GM04503 (cell line): ENCODE measurements around the gene ARSI.
A peak's percentile ranks its signal among the peaks of the same experiment; 100 is the strongest.

ENCODE experiments used
- DNase-seq: peaks from one replicate; pipeline ENCODE4 v3.0.0-alpha.2; 2012; ENCODE audit warnings: low read depth

The ARSI gene

GRCh38 chr5:150307617-150308426 is 5.1 kb upstream of the ARSI start:
- DNase-seq = no peak

DNA sequence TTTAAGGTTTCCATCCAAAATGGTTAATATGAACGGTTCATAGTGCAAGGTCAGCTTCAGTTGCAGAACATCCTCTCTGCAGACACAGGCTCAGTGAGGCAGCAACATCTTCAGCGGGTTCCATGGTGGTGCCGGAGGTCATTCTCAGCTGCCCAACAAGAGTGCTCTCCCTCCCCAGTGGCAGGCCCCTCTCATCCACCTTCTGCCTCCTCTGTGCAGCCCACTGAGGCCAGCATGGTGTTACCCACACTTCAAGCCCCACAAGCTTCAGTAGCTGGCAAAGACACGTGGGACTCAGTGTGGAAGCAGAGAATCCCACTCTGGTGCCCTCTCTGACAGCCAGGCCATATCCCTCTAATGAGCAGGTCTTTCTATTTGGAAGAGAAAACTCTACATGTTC is 4.1 kb upstream of the ARSI start:
- no peak for DNase-seq

GRCh38 chr5:150305557-150305956 is 2.9 kb upstream of the ARSI start:
- DNase-seq = no peak

DNA sequence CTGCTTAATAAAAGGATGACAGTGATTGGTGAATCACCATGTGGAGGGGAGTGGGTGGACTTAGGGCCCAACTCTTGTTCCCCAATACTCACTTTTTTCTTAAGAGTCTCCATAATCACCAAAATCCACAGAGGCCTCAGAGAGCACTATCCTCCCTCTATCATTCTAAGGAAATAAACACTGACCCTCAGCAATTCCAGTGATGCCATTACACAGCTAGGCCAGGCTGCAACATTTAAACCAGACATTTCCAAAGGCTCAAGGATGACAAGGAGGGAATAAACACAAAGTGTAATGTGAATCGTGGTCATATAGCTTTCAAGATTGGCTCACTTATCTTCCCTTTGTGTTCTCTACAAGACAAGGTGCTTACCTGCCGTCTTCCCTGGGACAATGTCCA is 2.4 kb upstream of the ARSI start:
- no peak for DNase-seq

DNA sequence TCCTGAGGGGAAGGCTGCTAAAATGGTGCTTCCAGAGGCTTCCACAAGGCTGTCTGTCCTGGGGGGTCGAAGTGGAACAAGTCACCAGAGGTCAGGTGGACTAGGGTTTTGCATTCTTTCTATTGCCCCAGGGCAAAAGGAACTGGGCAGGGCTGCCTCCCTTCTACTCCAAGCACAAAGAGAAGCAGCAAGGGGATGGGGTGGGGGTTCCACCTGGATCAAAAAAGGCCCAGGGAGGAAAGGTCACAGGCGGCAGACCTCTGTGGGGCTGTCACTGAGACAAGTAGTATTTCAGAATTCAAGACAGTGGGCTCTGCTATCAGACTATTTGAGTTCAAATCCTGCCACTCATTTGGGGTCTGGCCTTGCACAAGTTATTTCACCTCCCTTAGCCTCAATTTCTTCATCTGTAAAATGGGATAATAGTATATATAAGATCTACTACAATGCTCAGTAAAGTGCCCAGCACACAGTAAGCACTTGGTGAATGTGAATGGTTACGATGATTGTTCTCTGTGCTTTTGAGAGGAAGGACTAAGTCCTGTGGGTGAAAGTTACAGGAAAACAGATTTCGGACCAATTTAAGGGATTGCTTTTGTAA is 1.9 kb upstream of the ARSI start:
- DNase-seq = no peak

GRCh38 chr5:150303660-150304386 is 1.1 kb upstream of the ARSI start:
- no peak for DNase-seq

DNA sequence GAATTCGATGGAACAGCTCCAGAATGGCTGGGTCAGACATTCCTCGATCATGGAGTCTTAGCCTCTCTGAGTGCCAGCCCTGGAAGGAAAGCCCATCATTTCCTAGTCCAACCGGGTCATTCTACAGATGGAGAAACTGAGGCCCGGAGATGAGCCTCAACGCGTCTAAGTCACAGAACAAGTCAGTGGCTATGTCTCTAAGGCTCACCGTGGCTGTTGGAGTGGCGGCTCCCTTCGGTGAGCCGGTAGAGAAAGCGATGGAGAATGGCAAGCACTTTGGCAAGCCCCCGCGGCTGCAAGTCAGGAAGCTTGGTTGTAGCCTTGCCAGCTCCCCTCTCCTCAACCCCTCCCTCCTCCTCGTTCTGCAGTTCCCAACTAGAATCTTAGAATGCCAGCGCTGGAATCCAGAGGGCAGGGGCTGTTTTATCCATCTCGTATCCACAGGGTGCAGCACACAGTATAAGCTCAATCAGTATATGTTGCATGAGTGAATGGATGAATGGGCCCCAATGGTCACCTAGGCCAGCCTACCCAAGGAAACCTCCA is 438 bp upstream of the ARSI start:
- no peak for DNase-seq

DNA sequence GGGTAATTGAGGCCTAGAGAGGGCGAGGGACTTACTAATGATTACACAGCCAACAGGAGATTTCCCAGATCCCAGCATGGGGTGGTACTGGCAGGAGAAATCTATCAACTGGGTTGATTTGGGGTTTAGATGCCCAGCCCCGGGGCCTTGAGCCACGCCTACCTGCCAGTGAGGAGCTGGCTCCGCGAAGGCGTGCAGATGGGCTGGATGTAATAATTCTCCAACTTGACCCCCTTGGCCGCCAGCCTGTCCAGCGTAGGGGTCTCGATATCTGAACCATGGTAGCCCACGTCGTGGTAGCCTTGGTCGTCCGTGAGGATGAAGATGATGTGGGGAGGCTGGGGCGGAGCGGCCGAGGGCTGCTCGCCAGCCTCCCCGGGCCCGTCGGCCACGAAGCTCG is 804 bp downstream of the ARSI start:
- no peak for DNase-seq

DNA sequence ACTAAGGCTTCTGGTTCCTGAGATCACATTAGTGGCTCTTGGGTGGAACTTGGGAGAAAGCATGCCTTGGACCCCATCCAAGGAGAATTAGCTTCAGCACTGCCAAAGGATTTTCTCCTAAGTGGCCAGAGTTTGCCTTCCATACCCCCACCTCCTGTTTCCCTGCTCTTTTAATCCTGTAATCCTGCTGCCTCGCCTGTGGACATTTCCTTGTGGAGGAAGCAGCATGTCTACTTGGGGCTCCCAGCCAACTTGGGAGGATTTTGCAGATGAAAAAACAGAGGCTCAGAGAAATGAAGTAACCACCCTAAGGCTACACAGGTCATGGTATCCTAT is 1.6 kb downstream of the ARSI start:
- DNase-seq = no peak

DNA sequence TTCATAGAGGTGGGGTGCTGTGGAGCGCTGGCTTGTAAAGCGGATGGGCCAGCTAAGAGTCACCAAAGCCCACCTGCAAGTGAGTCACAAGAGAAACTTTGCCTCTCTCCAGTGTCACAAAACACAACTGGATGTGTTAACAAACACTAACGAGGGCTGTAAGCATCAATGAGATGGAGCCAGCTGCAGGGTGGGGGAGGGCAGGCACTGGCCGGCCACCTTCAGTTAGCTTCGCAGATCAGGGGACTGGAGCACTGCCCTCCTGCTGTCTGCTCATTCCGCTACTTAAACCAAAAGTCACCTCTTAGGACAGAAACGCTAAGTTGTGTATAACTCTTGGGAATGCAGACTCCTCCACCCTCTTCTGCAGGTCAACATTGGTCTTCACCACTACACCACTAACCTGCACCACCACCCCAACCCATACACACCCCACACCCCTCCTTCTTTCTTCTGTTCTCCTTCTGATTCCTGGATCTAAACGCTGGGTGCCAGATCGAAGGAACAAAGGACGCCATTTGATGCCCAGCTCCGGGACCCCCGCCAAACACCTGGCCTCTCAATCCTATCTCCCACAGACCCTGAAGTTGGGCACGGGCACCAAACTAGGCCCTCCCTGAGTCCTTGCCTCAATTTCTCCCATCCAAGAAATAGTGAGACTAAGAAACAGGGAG is 2.1 kb downstream of the ARSI start:
- no peak for DNase-seq

- DNase-seq = no peak
Observed at GRCh38 chr5:150299571-150300327, 3.0 kb downstream of the ARSI start.

DNA sequence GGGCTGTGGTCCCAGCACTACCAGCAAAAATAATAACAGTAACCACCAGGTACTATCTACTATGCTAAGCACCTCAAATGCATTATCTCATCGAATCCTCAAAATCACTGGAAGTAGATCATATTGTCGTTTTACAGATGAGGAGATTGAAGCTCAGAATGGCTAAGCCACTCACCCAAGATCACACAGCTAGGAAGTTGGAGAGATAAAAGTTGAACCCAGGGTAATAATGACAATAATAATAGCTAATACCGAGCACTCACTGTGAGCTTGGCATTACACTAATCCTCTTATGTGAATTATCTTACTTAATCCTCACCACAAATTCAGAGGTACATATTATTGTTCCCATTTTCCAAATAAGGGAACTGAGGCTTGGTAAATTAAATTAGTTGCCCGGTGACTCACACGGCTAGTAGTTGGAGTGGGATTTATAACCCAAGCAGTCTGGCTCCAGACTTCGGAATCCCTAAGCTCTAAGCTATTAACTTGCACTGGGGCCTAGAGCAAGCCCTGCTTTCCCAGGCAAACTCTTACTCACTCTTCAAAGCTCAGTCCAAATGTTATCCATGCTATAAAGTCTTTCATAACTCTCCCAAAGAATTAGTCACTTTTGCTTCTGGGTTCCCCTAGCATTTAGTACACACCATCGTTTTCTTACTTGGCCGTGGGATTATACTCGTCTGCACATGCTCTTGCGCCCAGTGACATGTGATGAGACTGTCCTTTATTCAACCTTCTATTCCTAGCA is 3.8 kb downstream of the ARSI start:
- peak; percentile 99 for DNase-seq

- no peak for DNase-seq
Observed at GRCh38 chr5:150297934-150298595, 4.6 kb downstream of the ARSI start.

- DNase-seq = no peak
Observed at GRCh38 chr5:150297236-150297890, 5.3 kb downstream of the ARSI start.

GRCh38 chr5:150296496-150296895 is 6.2 kb downstream of the ARSI start:
- DNase-seq = no peak

DNA sequence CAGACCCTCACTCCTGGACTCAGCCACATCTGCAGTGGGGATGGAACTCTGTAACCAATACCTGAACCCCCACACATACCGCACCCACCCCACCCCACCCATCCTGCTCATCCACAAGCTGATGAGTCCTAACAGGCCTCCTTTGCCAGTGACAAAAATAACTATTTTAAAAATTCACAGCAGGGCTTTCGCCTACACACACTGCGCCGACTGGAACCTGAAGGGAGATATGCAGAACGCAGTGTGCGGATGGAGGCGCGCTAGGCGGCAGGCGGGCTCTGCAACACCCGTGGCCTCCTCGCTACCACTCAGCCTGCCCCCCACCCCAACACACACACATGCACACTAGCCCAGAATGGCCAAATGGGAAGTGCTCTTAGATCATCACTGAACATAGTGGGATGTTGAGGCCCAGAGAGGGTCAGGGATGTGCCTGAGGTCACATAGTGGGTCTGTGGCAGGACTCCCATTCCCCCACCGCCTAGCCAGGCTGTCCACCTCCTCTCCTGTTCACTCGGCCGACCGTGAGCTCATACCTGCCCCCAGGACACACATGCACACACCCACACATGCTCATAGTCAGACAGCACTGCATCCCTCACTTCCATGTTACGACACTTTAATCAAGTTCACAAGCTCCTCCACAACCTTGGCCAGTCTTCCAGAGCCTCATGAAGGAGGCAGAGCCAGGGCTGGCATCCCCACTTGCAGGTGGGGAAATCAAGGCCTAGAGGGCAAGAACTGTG is 6.8 kb downstream of the ARSI start:
- DNase-seq = no peak

GRCh38 chr5:150295172-150295634 is 7.5 kb downstream of the ARSI start:
- DNase-seq = no peak

- no peak for DNase-seq
Observed at GRCh38 chr5:150294551-150295071, 8.1 kb downstream of the ARSI start.
